CD4-positive, alpha-beta T cell treated with Interleukin-15 for 4 hours (primary cell): Measurements from ENCODE around the gene LCP1.
"Not testable (repeated sequence)": the region's sequence is repeated elsewhere in the genome, so short reads cannot be mapped to it uniquely, and the experiment has no call there.

ENCODE experiments used
- DNase-seq: peaks from one replicate; pipeline ENCODE4 v3.0.0-alpha.2; 2020; ENCODE audit warnings: low spot score

Gene LCP1, protein sequence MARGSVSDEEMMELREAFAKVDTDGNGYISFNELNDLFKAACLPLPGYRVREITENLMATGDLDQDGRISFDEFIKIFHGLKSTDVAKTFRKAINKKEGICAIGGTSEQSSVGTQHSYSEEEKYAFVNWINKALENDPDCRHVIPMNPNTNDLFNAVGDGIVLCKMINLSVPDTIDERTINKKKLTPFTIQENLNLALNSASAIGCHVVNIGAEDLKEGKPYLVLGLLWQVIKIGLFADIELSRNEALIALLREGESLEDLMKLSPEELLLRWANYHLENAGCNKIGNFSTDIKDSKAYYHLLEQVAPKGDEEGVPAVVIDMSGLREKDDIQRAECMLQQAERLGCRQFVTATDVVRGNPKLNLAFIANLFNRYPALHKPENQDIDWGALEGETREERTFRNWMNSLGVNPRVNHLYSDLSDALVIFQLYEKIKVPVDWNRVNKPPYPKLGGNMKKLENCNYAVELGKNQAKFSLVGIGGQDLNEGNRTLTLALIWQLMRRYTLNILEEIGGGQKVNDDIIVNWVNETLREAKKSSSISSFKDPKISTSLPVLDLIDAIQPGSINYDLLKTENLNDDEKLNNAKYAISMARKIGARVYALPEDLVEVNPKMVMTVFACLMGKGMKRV

DNA sequence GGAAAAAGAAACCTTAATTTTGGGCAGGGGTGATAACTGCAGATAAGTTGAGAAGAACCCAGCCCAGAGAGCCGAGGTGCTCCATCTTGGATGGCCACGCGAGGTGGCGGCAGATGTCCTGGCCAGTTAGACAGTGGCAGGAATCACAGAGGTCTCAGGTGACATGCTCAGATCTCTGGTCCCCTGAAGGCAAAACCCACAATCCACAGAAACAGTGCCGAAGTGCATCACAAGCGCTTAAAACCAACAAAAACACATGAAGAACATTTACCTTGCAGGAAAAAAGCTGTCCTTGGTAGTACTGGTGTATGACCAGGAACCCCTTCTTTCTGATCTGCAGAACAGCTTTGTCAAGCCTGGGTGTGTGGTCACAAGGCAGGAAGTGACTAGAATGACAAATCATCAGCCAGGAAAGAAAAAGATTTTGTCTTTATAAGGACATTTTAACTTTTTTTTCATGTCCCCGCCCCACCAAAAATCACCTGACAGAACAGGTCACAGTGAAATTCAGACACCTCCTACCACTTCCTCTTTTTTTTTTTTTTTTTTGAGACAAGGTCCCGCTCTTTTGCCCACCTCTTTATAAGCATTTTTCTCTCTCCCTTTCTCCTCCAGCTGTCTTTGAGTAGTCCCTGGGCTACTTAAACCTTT lies at the start of gene LCP1:
Gene LCP1, minus strand, starts transcription at position 338 of the 651 bp plus-strand sequence. CDS start 22,515 bp downstream, outside the sequence.
- DNase-seq = peak; percentile 91

DNA sequence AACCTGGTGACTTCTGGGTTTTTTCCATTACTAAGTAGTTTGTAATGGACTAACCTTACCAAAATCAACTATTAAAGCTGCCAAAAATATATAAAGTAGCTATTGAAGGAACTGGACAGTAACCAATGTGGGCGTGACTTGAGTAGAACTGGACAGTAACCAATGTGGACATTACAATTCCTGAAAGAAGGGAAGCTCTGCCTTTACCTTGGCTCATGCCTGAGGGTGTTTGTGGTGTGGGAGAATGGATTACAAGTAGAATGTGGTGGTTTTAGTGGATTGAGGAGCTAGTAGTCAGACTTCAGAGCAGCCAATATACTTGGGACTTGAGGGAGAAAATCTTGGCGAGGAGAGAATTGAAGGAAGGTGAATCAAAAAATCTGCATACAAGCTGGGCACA lies 47.3 kb upstream of the LCP1 start:
- no peak for DNase-seq

DNA sequence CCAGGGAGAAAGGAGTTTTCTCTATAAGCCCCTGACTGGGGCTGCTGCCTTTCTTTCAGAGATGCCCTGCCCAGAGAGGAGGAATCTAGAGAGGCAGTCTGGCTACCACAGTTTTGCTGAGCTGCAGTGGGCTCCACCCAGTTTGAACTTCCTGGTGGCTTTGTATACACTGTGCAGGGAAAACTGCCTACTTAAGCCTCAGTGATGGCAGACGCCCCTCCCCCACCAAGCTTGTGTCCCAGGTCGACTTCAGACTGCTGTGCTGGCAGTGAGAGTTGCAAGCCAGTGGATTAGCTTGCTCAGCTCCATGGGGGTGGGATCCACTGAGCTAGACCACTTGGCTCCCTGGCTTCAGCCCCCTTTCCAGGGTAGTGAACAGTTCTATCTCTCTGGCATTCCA lies 38.3 kb upstream of the LCP1 start:
- DNase-seq = not testable (repeated sequence)

DNA sequence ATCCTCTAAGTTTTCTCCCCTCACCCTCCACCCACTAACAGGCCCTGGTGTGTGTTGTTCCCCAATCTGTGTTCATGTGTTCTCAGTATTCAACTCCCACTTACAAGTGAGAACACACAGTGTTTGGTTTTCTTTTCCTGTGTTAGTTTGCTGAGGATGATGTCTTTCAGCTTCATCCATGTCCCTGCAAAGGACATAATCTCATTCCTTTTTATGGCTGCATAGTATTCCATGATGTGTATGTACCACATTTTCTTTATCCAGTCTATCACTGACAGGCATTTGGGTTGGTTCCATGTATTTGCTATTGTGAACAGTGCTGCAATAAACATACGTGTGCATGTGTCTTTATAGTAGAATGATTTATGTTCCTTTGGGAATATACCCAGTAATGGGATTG lies 32.8 kb upstream of the LCP1 start:
- DNase-seq = not testable (repeated sequence)

DNA sequence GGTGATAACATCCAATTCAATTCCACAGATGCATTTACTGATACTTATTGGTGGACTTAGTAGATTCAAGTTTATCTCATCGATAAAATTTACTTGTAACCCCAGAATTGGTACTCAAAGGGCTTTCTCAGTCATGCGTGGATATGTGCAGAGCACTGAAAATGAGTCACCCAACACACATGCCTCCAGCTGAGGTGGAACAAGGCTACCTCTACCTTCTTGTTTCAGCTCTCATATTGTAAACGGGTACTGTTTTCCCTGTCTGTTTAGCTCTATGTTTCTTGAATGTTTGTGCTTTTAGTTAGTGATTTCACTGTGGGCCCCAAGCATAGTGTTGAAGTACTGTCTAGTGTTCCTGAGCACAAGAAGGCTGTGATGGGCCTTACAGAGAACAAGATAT lies 31.3 kb upstream of the LCP1 start:
- peak; percentile 4 for DNase-seq

DNA sequence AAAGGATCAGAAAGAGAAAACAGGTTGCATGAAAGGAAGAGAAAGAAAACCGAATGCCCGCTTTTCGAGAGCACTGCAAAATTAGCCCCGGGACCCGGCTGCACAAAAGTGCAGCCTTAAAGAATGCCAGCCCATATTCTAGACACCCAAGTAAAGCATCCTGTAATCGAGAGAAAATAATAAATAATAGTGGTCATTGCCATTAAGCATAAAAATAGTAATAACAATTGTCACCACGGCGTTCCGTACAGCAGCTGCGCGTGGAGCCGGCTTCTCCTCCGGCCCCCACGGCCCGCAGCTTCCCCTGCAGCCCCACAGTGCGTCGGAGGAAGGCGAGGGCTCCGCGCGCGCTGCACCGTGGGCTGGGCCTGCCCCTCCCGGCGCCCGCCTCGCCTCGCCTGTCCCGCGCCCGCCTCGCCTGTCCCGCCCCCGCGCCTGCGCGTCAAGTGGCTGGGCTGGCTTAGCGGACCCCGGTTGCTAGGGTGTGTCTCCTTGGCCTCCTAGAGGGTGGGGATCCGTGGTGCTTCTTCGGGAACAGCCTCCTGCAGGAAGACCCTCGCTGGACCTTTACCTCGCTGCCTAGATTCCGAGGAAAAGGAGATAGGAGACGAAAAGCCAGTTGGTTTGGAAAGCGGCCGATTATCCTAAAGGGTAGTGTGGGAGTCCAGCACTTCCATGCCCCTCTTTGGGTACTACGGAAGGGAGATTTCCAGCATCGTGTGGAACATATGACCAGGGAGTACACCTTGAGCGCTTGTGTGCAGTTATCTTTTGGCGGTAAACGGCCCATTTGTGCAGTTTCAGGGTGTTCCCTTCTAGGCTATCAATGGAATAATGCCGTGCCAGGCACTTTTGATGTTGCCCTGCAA lies 29.7 kb upstream of the LCP1 start, which contains the start of gene LRRC63:
Gene LRRC63, plus strand, starts transcription at position 446 of the 869 bp plus-strand sequence. CDS start 1,107 bp downstream, outside the sequence.
- DNase-seq = peak; percentile 84

DNA sequence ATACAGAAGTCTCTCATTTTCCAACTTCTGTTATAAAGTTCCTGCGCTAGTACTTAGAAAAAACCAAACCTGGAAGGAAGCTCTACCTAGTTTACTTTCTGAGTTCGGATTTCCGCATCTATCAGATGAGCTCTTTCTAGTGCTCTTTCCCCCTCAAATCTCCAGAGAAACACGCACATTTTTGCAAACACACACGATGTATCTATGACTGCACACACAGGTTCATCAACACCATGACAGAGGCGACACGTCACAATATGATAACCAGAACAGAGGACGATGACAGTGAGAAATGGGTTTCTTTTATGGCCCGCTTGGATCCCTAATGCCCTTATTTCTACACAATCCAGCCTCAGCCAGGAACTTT lies 29.1 kb upstream of the LCP1 start:
- DNase-seq = peak; percentile 49

DNA sequence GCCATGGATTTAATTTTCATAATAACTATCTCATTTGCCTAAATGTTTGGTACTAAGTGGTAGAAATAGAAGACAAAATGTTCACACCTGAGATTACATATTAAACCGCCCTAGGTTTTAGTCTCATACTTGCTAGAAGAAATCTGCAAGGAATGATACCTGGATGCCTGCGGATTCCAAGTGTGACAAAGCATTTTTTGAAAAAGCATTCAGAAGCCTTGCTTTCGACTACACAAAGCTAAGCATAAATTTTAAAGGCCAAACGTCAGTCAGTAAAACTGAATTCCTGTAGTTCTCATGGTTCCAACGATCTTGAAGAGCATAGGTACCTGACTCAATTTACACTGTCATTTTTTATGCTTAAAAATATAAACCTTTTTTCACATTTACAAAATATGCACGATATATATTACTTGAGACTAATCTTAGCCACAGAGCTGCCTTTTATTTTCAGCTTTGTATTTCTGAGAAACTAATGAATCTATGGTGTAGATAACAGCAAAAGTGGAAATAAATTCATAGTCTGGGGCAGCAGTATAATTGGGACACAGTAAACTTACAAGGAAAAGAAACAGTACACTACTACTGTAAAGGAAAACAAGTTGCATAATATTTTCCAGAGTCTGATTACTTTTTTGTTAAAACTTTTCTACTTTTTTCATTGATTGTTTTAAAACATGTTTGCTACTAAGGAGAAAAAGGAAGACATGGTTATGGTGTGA lies 28.5 kb upstream of the LCP1 start:
- no peak for DNase-seq

DNA sequence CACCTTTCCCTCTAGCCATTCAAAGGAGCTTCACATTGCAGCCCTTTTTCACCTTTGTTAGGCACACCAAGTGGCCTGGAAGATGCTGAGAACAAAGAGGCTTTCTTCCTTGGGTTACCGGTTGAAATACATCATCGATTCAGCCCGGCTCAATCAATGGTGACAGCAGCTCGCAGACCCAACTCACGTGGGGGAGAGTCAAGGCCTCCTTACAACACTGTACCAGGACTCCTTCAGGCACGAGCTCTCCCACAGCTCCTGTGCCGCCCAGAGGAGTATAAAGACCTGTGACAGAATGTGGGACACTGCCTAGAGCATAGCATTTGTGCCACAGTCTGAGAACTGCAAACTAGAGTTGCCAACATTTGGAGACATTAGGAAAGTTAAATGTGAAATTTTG lies 25.9 kb upstream of the LCP1 start:
- DNase-seq = no peak

DNA sequence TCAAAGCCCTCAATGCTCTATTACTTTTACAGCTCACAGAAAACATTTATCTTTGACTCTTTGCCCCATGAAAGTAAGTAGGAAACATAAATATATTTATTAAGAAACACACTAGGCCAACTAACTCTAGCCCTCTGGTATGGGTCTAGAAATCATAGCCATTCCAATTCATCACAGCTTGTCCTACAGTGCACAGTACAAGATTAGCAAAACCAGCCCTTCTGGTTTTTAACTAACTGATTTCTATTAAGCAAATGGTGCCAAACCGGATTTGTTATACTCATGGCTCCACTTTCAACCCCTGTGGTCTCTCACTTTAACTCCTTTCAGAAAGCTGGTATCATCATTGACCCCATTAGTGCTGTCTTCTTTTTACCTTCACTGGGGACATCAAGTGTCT lies 24.2 kb upstream of the LCP1 start:
- no peak for DNase-seq

DNA sequence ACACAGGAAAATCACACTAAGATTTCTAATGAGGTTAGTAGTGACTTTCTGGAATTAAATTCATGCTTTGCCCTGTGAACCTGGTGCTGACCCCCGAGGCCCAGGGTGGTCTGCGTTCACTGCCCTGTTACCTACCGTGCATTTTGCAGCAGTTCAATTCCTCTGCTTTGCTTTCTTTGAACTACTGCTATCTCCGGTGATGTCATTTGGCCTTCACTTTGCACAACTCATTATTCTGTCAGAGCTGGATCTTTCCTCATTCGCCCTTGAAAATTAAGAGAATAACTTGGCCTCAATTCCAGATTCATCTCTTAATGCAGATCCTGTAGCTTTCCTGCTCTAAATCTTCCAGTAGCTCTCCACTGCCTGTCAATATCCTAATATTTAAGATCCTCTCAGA lies 21.0 kb upstream of the LCP1 start:
- DNase-seq = no peak

DNA sequence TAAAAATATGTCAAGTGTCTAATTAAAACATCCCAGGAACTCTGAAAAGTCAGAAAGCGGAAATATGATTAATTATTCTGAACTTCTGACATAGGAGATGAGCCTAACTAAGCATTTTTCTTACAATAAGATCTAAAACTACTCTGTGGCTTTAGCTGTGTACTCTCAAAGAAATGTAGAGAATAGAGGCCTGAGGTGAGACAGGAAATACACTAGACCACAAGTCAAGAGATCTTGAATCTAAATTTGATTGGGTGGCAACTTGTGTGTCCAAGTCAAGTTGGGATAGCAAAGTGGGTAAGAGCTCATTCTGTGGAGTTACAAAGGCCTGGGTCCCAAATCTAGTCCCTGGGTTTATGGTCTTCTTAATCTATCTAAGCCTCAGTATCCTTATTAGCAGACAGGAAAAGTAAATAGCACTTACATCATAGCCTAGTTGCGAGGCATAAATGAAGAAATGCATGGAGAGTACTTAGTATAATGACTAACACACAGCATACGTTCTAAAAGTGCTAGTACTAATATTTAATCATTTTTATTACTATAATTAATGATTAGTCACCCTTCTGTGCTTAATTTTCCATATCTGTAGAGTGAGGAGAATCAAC lies 20.3 kb upstream of the LCP1 start:
- peak; percentile 41 for DNase-seq

DNA sequence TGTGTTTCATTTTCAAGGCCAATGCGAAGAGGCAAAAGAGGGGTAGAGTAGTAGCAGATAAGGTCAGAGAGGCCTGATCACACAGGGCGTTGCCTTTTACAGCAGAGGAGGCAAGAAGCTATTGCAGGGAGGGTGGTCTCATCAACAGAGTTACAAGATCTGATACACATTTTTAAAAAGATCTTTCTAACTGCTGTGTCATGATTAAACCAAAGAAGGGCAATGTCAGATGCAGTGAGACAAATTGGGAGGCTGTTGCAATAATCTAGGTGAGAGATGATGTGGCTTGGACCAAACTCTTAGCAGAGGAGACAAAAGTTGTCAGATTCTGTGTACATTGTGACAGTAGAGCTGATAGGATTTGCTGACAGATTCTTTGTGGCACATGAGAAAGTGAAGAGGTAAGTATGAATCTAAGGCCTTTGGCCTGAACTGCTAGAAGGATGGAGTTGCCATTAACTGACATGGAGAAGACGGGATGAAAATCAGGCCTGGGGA lies 16.8 kb upstream of the LCP1 start:
- DNase-seq = no peak

DNA sequence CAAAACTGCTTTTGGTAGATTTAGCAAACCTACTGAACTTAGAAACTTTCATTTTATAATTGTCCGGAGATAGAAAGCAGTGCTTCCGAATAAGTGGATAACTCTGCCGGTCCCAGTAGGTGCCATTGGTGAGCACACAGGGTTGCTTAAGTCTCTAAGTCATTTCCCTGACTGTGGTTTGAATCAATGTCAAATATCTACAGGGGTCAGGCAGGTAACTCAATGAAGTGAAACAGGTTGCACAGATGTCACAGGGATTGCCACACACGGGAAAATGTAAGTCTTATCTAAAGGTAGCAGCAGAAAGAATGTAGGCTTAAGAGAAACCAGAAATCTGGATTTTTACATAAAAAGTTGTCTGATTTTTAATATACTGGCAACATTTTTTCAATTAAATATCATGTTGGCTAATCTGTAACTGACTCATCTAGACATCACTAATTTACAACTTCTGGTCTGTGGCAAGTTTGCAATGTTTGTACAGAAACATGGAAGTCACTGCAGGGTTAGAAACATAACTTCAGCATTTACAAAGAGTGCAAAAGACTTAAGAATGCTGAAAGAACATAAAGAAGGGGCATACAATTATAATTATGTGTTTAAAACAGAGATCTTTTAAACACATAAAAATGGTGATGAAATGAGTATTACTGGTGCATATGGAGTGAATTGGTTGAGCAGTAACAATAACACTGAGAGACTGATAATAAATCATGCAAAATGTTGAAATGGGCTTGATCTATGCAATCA lies 15.5 kb upstream of the LCP1 start:
- no peak for DNase-seq

DNA sequence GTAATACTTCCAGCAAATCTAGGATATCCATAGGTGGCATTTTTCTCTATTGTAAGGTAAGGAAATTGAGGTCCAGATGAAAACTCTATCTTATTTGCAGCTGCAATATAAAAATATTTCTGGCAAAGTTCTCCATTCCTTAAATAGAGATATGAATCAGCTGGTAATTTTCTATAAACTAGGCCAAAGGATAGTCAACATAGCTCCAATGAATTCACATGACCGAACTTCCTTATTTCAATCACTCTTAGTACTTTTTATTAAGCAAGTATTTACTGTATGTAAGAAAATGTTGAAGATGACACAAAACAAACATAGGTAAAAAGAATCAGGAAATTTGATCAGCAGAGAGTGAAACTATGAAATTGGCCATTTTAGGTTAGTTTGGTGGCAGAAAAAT lies 13.0 kb upstream of the LCP1 start:
- DNase-seq = no peak

DNA sequence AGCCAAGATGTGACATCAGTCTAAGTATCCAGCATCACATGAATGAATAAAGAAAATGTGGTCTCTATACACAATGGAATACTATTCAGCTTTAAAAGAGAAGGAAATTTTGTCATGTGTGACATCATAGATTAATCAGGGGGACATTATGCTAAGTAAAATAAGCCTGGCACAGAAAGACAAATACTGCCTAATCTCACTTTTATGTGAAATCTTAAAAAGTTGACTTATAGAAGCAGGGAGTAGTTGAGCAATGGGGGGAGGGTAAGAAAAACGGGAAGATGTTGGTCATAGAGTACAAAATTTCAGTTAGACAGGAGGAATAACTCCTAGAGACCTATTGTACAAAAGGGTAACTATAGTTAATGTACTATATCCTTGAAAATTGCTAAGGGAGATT lies 10.4 kb upstream of the LCP1 start:
- no peak for DNase-seq

DNA sequence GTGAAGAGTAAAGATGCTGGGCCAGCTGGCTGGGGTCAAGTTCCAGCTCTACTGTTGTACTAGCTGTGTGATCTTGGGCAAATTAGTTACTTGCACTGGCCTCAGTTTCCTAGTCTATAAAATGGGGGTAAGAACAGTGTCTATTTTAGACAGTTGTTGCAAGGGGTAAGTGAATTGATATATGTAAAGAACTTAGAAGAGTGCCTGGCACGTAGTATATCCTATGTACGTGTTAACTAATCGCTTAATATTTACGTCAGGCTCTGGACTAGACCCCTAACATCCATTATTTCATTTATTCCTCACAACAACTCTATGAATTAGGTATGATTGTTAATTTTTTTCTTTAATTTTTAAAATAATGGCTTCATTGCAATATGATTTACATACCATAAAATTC lies 3.7 kb upstream of the LCP1 start:
- DNase-seq = no peak

DNA sequence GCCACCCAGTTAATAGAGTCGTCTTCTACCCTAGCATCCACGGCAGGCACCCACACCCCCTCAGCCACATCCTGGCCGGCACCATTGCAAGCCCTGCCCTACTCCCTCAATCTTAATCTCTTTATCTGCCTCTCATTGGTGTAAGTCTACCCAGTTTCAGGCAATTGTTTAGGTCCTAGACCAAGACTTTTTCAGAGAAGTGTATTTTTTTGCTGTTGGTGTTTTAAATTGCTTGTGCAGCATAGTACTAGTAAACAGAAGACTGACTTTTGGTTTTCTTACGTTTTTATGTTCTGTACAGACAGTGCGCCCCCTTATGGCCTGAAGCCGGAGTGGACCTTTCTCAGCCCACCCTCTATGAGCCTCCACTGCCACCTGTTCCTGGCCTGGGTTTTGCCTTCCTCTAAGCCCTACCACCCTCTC lies 2.3 kb upstream of the LCP1 start:
- peak; percentile 79 for DNase-seq

DNA sequence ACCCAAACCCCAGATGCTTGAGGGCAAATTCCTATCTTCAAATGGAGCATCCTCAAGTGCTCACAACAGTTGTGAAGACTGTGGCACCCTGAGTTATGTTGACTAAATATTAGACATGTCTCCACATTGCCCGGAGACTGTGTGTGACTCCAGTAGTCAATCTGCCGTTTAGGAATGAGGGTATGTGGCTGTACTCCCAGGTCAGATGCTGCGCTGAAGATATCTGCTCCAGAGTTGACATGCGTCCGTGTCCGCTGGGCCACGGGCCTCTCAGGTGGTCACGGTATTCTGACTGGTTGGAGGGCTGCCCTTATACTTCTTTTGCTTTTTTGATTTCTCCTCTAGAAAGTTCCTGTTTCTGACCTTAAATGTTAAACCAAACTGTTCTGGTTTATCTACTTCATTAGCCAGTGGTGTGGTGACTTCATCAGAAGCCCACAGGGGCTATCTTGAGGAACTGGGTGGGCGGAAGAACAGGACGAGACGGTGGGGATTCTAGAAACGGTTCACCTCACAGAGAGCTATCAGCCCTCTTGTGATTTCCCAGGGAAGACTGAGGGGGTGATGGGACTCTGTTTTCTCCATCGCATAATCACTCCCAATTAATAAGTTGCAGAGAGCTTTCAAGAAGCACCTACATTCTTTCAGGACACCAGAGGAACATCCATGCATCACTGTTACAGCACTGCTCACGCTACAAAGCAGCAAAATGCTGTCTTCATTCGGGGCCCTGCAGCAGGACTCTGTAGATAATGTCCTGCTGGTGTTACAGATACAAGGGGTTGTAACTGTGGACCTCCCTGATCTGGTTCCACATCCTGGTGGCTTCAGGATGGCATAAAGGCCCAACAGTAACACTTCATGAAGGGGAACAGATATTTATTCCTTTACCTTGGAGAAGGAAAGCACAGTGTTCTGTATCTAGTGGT lies 1.3 kb upstream of the LCP1 start:
- DNase-seq = no peak
